HG03135 (cell line): ENCODE measurements around the gene ELFN2.

Experiments used
- ATAC-seq: cut with Tn5 transposase; IDR thresholded peaks from one replicate; pipeline ENCODE4 v1.9.1; 2021; ENCODE audit warnings: mild to moderate bottlenecking, moderate library complexity; ENCODE audit not compliant: unreplicated experiment

Gene ELFN2

DNA sequence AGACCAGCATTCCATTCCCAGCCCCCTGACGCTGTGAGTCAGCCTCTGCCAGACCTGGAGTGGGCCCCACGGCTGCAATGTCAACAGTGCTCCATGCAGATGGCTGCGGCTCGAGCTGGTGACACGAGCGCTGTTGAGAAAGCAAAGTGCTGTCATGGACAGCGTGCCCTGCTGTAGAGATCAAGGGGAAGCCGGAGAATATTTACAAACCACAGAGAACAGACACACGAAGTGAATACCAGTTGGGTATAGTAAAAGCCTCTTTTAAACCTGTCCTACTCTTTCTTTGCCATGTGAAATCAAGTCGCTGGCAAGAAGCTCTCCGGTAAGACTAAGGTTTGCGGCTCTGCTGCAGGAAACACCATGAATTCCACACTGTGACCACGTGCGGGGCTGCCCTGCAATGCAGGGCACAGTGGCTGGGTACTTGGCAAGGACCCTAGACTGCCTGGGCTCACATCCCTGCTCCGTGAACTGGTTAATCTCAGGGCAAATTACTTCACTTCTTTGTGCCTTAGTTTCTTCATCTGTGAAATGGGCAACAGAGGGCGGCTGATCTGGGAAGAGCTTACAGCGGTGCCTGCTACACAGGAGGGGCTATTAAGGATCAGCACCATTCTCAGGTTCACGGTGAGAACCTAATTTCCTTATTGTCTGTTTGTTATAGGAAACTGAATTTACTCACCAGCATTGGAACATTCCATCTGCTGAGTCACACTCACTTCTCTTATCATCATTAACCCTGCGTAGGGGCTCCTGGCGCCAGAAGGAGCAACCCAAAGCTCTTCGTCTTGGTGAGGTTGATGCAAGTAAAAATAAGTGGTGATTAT is 27.8 kb upstream of the ELFN2 start:
- no peak for ATAC-seq

DNA sequence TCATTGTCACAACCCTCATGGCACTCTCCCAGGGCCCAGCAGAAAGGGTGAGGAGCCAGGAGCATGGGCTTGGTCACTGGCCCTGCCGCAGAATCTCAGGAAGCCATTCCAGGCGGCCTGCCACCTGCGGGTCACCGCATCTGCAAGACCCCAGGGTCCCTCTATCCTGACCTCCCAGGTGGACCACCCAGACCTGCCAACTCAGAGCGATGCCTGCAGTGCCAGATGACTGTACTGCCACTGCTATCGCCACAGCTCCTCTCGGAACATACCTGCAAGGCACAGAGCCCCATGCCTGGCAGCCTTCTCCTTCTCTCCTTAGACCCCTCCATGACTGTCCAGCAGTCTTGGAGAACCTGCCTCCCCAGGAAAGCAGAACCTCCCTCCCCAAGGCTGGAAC is 26.4 kb upstream of the ELFN2 start:
- no peak for ATAC-seq

DNA sequence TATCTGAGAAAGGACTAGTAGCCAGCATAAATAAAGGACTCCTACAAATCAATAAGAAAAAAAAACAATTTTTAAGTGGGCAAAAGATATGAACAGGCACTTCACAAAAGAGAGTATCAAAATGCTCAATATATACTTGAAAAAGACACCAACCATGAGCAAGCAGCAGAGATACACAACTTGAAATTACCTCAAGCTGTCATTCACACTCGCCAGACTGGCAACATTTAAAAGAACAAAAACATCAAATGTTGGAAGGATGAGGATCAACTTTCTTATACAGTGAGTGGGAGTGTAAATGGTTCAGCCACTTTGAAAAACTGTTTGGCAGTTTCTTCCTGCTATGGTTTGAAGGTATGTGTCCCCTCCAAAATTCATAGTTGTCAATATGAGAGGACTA is 23.9 kb upstream of the ELFN2 start:
- no peak for ATAC-seq

DNA sequence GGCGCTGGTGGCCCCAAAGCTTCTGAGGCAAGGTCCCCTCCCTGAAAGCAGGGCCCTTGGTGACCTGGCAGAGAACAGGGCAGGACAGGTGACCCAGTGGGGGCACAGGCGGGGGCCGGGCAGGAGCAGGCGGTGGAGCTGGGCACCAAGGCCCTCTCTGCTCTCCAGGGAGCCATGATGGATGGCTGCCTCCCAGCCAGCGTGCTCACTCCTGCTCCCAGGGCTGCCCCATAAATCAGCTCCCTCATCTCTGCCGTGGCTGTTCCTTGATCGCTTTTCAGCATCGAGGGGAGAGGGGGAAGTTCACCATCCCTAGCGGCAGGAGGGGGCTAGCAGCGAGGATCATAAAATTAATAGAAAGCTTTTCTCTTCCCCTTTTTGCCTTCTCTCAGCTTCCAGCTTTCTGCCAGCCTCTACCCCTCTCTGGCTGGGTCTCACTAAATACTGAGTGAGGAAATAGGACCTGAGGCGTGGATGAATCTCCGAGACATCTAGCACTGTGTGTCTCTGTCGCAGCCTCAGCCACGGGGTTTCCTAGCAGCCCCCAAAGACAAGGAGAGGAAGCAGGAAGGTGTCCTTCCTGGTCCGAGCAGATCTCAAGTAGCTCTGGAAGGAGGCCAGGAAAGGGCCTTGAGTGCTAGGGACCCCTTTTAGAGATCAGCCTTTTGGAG is 22.2 kb upstream of the ELFN2 start:
- no peak for ATAC-seq

DNA sequence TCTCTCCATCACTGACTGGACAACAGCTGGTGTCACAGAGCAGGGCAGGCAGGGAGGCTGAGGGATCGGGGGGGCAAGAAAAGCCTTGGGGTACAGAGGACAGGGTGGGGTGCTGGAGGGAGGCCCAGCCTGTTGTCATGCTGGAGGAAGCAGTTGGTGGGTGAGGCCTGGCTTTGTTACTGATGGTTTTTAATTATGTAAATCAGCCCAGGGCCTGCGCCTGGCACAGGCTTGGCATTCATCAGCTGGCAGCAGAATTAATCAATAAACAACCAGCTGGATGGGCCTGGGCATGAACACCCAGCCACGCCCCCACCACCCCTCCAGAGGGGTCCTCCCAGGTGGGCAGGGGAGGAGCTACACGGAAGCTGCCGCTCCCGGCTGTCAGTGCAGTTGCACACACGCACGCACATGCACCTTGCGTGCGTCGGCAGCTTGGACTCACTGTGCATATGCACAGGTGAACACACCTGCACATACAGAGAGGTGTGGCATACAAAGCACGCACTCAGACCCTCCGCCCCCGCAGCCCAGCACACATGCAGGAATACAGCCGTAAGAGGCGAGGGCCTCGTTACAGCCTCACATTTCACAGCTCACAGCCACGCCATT is 21.3 kb upstream of the ELFN2 start:
- ATAC-seq, result no peak

DNA sequence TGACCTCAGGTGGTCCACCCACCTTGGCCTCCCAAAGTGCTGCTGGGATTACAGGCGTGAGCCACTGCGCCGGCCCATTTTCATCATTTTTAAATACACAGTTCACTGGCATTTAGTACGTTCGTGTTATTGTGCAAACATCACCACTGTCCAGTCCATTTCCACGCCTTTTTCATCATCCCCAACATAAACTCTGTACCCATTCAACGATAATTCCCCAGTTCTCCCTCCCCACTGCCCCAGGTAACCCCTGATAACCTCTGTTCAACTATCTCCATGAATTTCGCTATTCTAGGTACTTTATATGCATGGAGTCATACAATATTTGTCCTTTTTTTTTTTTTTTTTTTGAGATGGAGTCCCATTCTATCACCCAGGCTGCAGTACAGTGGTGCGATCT is 18.2 kb upstream of the ELFN2 start:
- ATAC-seq, result no peak

DNA sequence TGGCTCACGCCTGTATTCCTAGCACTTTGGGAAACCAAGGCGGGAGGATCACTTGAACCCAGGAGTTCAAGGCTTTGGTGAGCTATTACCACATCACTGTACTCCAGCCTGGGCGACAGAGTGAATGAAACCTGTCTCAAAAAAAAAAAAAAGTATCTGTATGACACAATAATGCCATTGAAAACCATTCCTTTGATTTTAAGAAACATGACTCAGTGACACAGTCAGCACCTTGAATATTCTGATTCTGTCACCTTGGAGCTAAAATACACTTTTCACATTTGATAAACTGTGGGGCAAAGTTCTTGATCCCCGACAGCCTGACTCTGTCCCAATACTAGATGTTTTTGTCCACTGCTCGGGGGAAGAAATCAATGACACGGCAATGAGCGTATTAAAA is 16.7 kb upstream of the ELFN2 start:
- ATAC-seq, result no peak

DNA sequence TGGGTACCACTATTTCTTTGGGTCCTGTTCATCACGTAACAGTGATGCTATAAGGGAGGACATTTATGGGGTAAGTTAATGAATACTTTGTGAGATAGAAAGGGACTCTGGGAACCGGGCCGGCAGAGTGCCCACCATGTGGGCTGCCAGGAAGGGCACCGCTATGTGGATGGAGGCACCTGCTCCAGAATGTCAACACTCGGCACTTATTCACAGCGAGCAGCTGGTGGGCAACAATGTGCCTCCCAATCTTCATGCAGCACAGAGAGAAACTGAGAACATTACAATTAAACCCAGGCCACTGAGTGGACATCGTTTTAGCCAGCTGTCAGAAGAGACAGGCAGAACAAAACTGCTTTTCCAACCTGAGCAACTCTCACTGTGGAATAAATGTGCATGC is 15.8 kb upstream of the ELFN2 start:
- ATAC-seq, result no peak

DNA sequence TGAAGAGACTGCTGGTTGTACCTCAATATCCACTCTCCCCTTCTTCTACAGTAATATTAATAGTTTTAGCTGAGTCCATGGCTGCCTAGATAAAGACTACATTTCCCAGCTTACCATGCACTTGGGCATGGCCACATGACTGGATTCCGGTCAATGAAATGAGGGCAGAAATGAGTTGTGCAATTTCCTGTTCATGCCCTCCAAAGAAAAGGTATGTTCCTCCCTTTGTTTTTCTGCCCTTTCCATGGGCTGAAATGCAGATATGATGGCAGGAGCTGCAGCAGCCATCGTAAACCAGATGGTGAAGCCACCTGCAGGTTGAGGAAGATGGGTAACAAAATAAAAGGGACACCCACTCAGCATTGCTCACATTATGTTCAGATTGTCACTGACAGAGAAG is 15.3 kb upstream of the ELFN2 start:
- no peak for ATAC-seq

DNA sequence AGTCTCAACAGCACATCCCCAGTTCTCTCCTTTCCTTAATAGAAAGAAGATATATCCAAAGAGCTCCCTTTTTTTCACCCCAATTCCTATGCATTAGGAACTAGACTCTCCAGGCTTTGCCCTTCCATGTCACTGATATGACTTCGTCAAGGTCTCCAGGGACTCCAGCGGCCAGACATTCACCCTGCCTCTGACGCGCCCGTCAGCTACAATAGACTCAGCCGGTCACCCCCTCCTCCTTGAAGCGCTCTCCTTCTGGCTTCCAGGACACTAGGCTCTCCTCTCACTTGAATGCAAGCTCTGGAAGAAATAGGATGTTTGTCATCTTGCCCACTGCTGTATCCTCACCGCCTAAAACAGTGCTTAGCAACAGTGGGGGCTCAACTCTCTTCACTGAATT is 14.9 kb upstream of the ELFN2 start:
- ATAC-seq, result no peak

DNA sequence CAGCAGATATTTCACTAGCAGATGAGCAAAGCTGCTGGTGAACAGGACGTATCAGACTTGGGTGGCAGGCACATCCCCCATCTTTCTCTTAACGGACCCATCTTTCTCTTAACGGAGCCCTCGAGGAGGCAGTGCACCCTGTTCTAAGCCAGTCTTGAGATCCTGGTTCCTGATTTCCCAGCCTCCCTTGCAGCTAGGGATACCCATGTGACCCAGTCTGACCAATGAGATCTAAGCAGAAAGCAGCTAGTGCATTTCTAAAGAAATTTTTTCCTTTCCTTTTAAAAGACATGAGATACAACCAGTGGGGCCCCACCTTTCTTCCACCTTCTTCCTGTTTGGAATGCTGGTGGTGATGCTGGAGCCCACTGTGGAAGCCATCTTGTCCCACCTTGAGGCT is 13.6 kb upstream of the ELFN2 start:
- no peak for ATAC-seq

DNA sequence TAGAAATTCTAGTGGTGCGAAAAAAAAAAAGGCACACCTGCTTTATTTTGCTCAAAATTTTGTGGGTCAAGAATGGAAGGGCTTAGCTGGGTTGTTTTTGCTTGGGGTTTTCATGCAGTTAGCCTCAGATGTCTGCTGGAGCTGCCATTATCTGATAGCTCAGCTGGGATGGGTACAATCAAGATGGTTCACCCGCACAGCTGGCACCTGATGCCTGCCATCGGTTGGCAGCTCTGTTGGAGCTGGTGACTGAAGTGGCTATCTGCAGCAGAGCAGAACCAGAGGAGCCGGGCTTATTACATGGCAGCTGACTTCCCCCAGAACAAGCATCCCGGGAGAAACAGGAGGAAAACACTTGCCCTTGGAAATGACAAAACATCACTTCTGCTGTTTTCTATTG is 12.1 kb upstream of the ELFN2 start:
- ATAC-seq, result no peak

DNA sequence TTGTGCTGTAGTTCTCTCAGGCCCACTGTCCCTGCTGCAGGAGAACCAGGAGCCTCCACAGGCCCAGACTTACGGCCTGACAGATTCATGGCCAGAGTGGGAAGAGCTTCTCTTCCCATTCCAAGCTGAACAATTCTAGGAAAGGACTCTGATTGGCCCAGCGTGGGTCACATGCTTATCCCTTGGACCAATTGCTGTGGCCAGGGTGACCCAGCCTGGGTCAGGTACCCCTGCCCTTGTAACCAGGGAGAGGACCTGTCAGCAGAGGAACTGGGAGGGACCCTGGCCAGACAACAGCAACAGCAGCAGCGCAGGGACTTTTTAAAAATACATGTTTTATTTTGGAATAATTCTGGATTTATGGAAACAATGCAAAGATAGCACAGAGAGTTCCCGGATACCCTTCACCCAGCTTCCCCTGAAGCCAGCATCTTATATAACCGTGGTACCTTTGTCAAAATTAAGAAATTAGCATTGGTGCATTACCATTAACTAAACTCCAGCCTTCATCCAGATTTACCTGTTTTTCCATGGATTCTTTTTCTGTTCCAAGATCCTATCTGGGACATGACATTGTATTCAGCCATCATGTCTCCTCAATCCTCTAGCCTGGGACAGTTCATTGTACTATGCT is 8.8 kb upstream of the ELFN2 start:
- no peak for ATAC-seq

DNA sequence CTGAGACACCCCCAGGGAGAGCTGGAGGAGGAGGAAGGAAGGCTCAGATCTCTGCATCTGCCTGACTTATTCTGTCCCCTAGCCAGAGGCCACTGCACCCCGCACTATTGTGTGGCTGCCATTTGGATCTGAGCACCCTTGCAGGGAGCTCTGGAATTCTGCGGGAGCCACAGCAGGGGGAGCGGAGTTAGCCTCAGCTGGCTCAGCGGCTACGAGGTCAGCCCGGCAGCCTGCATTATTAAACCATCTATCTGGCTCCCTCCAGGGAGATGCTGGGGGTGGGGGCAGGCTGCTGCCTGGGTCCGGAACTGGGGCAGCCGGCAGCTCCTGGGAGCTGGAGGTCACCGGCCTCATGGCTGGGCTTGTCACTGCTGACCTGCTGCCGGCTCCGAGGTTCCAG is 6.5 kb upstream of the ELFN2 start:
- ATAC-seq, result no peak

DNA sequence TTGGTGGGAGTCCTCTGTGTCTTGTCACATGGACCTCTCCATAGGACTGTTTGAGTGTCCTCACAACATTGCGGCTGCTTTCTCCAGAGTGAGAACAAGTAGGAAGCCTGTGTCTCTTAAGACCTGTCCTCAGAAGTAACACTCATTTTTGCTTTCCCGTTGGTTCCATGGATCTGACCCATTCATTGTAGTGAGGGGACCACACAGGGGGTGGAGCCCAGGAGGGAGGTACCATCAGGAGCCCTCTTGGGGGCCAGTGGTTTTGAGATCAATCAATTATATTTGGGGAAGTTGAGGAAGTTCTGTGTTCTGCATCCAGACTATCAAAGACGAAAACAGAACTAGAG is 5.4 kb upstream of the ELFN2 start:
- ATAC-seq, result no peak

DNA sequence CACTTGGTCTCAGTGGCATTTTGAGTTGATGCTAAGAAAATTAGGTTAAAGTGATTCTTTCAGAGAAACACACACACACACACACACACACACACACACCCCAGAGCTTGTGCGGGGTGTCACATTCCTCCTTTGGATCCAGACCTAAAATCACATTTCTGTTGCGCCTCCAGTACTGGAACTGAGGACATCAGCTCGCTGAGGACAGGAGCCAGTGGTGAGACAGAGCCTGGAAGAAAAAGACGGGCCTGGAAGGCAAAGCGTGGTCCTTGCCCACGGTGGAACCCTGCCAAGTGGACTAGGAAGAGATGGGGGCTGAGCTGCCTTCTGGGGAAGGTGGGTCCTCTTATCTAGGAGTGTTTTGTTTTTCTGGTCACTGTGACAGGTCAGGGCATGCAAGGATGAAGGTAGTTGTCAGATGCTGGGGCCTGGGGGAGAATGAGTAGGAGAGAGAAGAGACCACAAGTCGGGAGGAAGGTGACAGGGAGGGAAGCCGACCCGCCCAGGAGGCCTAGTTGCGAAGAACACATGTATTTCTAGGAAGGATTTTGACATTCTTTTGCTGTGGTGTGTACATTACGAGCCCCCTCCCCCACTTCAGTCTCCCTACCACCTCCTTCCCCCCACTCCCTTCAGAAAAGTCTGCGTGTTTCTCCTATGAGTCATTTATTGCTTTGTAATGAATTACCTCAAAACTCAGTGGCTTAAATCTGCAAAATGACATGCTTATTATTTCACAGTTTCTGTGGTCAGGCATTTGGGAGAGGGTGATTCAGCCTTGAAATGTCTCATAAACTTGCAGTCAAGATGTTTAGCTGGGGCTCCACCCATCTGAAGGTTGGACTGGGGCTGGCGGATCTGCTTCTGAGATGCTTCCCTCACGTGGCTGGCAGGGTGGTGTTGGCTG is 4.8 kb upstream of the ELFN2 start:
- no peak for ATAC-seq

DNA sequence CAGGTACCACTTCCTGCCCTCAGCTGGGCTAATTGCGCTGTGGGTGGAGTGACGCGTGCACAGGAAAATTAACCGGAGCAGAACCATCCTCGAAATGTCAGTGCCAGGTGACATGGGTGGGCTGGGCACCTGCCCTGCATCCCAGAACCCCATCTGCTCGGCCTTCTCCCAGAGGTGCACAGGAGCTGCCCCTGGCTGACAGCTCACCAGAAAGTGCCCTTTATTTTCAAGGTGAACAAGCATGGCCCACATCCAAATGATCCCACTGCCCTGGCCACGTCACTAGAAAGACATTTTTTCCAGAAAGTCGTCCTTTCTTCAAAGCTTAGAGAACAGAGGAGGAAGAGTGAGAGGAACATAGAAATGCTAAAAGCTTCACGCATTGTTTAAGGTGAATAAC is 4.1 kb upstream of the ELFN2 start:
- no peak for ATAC-seq

DNA sequence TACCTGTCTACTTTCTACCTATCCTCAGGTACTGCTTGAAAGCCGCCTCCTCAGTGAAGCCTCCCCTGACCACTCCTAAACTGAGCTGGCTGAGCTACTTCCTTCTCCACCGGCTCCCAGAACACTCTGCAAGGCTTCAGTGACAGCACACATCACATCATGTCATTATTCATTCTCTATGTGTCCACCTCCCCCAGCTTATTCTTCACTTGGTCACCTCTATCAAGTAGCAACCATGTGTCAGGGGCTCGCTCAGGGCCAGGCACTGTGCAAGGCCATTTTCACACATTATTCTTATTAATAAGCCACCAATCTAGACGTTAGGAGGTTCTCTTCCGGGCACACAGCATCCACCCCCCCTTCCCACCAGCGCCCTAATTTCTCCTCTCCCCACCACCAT is 3.7 kb upstream of the ELFN2 start:
- no peak for ATAC-seq

DNA sequence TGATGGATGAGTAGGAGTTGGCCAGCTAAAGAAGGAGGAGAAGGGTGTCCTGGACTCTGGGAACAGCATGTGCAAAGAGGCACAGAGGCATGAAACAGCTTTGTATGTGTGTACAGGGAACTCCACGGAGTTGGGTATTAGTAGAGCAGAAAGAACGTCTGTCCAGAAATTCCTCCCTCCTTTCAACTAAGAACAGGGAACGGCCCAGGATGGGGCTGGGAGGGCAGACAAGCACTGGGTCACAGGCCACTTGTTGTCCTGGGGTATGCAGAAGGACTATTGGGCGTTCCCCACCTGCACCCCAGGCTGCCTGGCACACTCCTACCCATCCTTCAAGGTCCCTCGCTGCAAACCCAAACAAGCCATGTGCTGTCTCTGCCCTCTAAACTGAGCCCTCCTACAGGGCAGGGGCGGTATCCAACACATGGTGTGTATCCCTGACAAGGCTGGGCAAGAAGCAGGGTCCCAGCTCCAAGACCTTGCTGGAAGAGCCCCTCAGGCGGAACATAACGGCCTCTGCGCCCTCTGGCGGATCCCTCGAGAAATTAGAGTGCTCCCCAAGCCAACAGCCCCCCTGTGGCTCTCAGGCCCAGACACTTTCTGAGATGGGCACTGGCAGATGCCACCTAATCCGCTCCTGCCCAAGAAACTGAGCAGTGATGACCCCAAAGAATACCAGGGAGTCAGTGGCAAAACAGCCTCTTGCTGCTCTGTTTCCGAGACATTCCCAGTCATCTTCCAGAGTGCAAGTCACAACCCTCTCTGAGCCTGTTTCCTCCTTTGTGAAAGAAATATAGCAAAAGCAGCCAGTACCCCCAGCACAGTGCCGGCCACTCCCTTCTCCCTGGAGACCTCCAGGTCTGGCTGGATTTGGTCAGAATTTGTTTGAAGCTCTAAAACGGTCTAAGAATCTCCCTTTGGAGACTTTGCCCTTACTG is 1.6 kb upstream of the ELFN2 start:
- ATAC-seq, result no peak
